Measurements from ENCODE around the gene PSMA4. TPM values are rescaled to one million over a fixed set of nuclear protein-coding genes. Genes with fewer than 3 reads are reported as not detected.

PSMA4 gene
- total and polyA plus RNA-seq, 4 donors, result 95.3 to 154 (median 120) TPM

DNA sequence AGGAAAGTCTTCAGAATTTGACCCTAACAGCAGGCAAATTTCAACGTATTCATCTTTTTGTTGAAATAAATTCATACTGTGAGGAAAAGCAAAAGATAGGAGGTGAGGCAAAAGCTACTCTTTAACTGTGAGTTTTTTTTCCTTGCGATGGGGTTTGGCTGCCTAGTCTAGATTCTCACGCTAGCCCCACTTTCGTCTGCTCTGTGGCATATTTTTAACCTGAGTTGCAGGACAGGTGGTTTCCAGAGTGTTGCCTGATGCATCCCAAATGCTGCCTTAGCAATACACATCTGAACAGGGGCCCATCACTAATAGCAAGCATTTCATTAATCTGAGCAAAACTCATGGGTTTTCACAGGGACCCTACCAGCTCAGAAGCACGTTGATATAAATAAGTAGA is 11.7 kb downstream of the PSMA4 start:
- no peak for TF ChIP-seq EGR1 (IDR thresholded peaks at IDR 0.05; ENCODE audit: low read depth in 2 of 2)
- TF ChIP-seq, protein P1, sequence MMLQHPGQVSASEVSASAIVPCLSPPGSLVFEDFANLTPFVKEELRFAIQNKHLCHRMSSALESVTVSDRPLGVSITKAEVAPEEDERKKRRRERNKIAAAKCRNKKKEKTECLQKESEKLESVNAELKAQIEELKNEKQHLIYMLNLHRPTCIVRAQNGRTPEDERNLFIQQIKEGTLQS (IDR thresholded peaks at IDR 0.05), result no peak
- no peak for TF ChIP-seq NR2F2 (IDR thresholded peaks at IDR 0.05)
- no peak for TF ChIP-seq GABPA (IDR thresholded peaks at IDR 0.05 in 1 of 2, conservative IDR thresholded peaks at IDR 0.05 in 1 of 2)
- no peak for TF ChIP-seq HNF4A (conservative IDR thresholded peaks at IDR 0.05)
- TF ChIP-seq, protein P2, sequence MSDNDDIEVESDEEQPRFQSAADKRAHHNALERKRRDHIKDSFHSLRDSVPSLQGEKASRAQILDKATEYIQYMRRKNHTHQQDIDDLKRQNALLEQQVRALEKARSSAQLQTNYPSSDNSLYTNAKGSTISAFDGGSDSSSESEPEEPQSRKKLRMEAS (IDR thresholded peaks at IDR 0.05), result no peak
- TF ChIP-seq YY1 (IDR thresholded peaks at IDR 0.05), result no peak
- TF ChIP-seq SP1 (IDR thresholded peaks at IDR 0.05), result no peak
- TF ChIP-seq RAD21 (IDR thresholded peaks at IDR 0.05), result no peak
- TF ChIP-seq HNF4G (IDR thresholded peaks at IDR 0.05), result no peak
- TF ChIP-seq TAF1 (conservative IDR thresholded peaks at IDR 0.05), result no peak
- no peak for TF ChIP-seq FOXA2 (IDR thresholded peaks at IDR 0.05)
- TF ChIP-seq, protein P3, sequence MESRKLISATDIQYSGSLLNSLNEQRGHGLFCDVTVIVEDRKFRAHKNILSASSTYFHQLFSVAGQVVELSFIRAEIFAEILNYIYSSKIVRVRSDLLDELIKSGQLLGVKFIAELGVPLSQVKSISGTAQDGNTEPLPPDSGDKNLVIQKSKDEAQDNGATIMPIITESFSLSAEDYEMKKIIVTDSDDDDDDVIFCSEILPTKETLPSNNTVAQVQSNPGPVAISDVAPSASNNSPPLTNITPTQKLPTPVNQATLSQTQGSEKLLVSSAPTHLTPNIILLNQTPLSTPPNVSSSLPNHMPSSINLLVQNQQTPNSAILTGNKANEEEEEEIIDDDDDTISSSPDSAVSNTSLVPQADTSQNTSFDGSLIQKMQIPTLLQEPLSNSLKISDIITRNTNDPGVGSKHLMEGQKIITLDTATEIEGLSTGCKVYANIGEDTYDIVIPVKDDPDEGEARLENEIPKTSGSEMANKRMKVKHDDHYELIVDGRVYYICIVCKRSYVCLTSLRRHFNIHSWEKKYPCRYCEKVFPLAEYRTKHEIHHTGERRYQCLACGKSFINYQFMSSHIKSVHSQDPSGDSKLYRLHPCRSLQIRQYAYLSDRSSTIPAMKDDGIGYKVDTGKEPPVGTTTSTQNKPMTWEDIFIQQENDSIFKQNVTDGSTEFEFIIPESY (IDR thresholded peaks at IDR 0.05), result no peak
- no peak for TF ChIP-seq JUND (IDR thresholded peaks at IDR 0.05)
- TF ChIP-seq RXRA (IDR thresholded peaks at IDR 0.05), result no peak
- TF ChIP-seq, protein P4, sequence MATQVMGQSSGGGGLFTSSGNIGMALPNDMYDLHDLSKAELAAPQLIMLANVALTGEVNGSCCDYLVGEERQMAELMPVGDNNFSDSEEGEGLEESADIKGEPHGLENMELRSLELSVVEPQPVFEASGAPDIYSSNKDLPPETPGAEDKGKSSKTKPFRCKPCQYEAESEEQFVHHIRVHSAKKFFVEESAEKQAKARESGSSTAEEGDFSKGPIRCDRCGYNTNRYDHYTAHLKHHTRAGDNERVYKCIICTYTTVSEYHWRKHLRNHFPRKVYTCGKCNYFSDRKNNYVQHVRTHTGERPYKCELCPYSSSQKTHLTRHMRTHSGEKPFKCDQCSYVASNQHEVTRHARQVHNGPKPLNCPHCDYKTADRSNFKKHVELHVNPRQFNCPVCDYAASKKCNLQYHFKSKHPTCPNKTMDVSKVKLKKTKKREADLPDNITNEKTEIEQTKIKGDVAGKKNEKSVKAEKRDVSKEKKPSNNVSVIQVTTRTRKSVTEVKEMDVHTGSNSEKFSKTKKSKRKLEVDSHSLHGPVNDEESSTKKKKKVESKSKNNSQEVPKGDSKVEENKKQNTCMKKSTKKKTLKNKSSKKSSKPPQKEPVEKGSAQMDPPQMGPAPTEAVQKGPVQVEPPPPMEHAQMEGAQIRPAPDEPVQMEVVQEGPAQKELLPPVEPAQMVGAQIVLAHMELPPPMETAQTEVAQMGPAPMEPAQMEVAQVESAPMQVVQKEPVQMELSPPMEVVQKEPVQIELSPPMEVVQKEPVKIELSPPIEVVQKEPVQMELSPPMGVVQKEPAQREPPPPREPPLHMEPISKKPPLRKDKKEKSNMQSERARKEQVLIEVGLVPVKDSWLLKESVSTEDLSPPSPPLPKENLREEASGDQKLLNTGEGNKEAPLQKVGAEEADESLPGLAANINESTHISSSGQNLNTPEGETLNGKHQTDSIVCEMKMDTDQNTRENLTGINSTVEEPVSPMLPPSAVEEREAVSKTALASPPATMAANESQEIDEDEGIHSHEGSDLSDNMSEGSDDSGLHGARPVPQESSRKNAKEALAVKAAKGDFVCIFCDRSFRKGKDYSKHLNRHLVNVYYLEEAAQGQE (IDR thresholded peaks at IDR 0.05), result no peak
- TF ChIP-seq, protein P5, sequence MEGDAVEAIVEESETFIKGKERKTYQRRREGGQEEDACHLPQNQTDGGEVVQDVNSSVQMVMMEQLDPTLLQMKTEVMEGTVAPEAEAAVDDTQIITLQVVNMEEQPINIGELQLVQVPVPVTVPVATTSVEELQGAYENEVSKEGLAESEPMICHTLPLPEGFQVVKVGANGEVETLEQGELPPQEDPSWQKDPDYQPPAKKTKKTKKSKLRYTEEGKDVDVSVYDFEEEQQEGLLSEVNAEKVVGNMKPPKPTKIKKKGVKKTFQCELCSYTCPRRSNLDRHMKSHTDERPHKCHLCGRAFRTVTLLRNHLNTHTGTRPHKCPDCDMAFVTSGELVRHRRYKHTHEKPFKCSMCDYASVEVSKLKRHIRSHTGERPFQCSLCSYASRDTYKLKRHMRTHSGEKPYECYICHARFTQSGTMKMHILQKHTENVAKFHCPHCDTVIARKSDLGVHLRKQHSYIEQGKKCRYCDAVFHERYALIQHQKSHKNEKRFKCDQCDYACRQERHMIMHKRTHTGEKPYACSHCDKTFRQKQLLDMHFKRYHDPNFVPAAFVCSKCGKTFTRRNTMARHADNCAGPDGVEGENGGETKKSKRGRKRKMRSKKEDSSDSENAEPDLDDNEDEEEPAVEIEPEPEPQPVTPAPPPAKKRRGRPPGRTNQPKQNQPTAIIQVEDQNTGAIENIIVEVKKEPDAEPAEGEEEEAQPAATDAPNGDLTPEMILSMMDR (IDR thresholded peaks at IDR 0.05; ENCODE audit: low read depth, low read length, missing input control), result no peak
- TF ChIP-seq FOXA1 (IDR thresholded peaks at IDR 0.05), result no peak
- H3K27ac ChIP-seq (ENCODE audit: low read depth in 1 of 2, low read length in 2 of 2), result no peak overlapping the region
- 92% methylated on average over 5 of the region's 5 CpGs for WGBS
- peaks cover 12 to 42% (median 32%) of the 10 kb centered on the region in 4 donors for H3K36me3 ChIP-seq (ENCODE audit: control insufficient read depth in 4 of 4, insufficient read depth in 3 of 4, low read depth in 1 of 4, low read length in 3 of 4)
- no peaks in the 10 kb centered on the region for H3K9me3 ChIP-seq (ENCODE audit: control insufficient read depth in 4 of 4, low read length in 3 of 4)
- H3K27me3 ChIP-seq (ENCODE audit: control insufficient read depth in 4 of 4, insufficient read depth in 4 of 4, low read length in 3 of 4), result no peaks in the 10 kb centered on the region
- DNase-seq (ENCODE audit: low spot score), result no peak
- no peaks in the 10 kb centered on the region for H3K4me1 ChIP-seq (ENCODE audit: control insufficient read depth in 4 of 4, insufficient read depth in 4 of 4, low read length in 3 of 4)
- H3K4me3 ChIP-seq (ENCODE audit: low read depth in 1 of 3, low read length in 3 of 3), result no peak overlapping the region
- H3K9ac ChIP-seq (ENCODE audit: low read depth in 1 of 2, low read length in 2 of 2), result no peak overlapping the region
